Measurements from ENCODE around the gene CDT1. TPM values are rescaled to one million over a fixed set of nuclear protein-coding genes. Genes with fewer than 3 reads are reported as not detected.

CDT1 gene
- total and polyA plus RNA-seq, 2 donors from 2014 or later, result 0.56 to 1.5 TPM

DNA sequence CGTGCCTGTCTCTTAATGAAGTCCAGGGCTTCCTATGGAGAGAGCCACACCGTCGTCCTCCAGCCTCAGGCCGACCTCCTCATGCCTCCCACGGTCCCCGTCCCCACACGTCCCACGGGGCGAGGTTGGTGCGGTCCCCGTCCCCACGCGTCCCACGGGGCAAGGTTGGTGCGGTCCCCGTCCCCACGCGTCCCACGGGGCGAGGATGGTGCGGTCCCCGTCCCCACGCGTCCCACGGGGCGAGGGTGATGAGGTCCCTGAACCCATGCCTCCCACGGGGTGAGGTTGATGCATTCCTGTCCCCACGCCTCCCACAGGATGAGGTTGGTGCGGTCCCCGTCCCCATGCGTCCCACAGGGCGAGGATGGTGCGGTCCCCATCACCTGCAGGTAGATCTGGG is 32.2 kb downstream of the CDT1 start:
- Histone ChIP-seq H3K4me1 (ENCODE audit: control insufficient read depth in 2 of 3, insufficient read depth in 2 of 3, low read depth in 1 of 3, low read length in 3 of 3) (no peaks in the 10 kb centered on the region), H3K27ac (ENCODE audit: low read depth in 2 of 2, low read length in 2 of 2) (no peak overlapping the region), H3K9ac (ENCODE audit: low read length in 3 of 3) (no peak overlapping the region), H3K9me3 (ENCODE audit: control insufficient read depth in 2 of 3, insufficient read depth in 1 of 3, low read length in 3 of 3) (no peaks in the 10 kb centered on the region), H3K36me3 (ENCODE audit: control insufficient read depth in 2 of 3, insufficient read depth in 3 of 3, low read length in 3 of 3) (peaks cover 0 to 11% (median 5%) of the 10 kb centered on the region in 3 donors), H3K4me3 (ENCODE audit: low read length in 3 of 3) (no peak overlapping the region), H3K27me3 (ENCODE audit: control insufficient read depth, insufficient read depth, low read length) (no peaks in the 10 kb centered on the region)
- TF ChIP-seq, protein P1, sequence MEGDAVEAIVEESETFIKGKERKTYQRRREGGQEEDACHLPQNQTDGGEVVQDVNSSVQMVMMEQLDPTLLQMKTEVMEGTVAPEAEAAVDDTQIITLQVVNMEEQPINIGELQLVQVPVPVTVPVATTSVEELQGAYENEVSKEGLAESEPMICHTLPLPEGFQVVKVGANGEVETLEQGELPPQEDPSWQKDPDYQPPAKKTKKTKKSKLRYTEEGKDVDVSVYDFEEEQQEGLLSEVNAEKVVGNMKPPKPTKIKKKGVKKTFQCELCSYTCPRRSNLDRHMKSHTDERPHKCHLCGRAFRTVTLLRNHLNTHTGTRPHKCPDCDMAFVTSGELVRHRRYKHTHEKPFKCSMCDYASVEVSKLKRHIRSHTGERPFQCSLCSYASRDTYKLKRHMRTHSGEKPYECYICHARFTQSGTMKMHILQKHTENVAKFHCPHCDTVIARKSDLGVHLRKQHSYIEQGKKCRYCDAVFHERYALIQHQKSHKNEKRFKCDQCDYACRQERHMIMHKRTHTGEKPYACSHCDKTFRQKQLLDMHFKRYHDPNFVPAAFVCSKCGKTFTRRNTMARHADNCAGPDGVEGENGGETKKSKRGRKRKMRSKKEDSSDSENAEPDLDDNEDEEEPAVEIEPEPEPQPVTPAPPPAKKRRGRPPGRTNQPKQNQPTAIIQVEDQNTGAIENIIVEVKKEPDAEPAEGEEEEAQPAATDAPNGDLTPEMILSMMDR (IDR thresholded peaks at IDR 0.05; ENCODE audit: borderline replicate concordance, extremely low read depth, insufficient read depth), result no peak
- intact Hi-C loops (cut with DNase I), result no loop called here
- DNase-seq, result no peak
- no peak for FAIRE-seq

DNA sequence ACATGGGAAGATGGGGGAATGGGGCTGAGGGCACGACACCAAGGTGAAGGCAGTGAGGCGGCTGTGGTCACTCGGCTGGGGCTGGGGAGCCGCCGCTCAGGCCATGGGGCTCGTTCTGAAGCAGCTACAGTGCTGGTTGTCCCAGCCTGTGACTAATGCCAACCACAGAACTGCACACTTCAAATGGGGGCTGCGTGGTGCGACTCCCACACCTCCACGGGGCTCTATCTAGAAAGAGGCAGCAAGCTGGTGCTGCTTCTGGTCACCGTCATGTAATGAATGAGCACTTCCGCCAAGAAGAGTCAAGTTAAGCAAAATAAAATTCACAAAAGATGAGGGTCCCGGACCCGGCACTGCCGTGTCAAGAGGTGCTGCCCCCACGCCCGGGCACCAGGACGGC is 33.2 kb downstream of the CDT1 start:
- intact Hi-C loops (cut with DNase I), result no loop called here

DNA sequence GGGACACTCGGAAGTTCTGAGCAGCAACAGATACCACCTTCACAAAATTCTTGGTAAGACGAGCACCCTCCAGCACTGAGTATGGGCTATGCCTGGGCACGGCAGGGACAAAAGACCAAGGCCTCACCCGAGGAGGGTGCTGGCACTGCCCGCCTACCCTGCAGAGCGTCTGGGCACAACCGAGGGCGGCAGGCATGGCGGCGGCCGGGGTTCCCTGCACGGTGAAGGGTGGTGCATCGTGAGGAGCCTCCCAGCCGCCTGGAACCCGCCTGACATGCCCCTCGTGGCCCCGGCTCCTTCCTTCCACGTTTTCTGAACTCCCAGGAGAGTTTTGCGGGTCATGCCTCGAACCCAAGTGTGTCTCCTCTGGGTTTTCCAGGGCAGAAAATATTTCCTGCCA is 34.2 kb downstream of the CDT1 start:
- H3K27ac ChIP-seq (ENCODE audit: low read depth in 2 of 2, low read length in 2 of 2), result no peak overlapping the region
- FAIRE-seq, result no peak
- H3K36me3 ChIP-seq (ENCODE audit: control insufficient read depth in 2 of 3, insufficient read depth in 3 of 3, low read length in 3 of 3), result peaks cover 0 to 12% (median 5%) of the 10 kb centered on the region in 3 donors

More for the DNA sequence above, 33.2 kb downstream of the CDT1 start:
- DNase-seq (no peak), FAIRE-seq (no peak)
- Histone ChIP-seq H3K27me3 (ENCODE audit: control insufficient read depth, insufficient read depth, low read length) (no peaks in the 10 kb centered on the region), H3K9me3 (ENCODE audit: control insufficient read depth in 2 of 3, insufficient read depth in 1 of 3, low read length in 3 of 3) (no peaks in the 10 kb centered on the region), H3K4me1 (ENCODE audit: control insufficient read depth in 2 of 3, insufficient read depth in 2 of 3, low read depth in 1 of 3, low read length in 3 of 3) (no peaks in the 10 kb centered on the region), H3K36me3 (ENCODE audit: control insufficient read depth in 2 of 3, insufficient read depth in 3 of 3, low read length in 3 of 3) (peaks cover 0 to 12% (median 5%) of the 10 kb centered on the region in 3 donors), H3K9ac (ENCODE audit: low read length in 3 of 3) (no peak overlapping the region), H3K27ac (ENCODE audit: low read depth in 2 of 2, low read length in 2 of 2) (no peak overlapping the region), H3K4me3 (ENCODE audit: low read length in 3 of 3) (no peak overlapping the region)
- TF ChIP-seq, protein P1 (IDR thresholded peaks at IDR 0.05; ENCODE audit: borderline replicate concordance, extremely low read depth, insufficient read depth), result no peak

More for the DNA sequence above, 34.2 kb downstream of the CDT1 start:
- Histone ChIP-seq H3K27me3 (ENCODE audit: control insufficient read depth, insufficient read depth, low read length) (no peaks in the 10 kb centered on the region), H3K9me3 (ENCODE audit: control insufficient read depth in 2 of 3, insufficient read depth in 1 of 3, low read length in 3 of 3) (no peaks in the 10 kb centered on the region), H3K9ac (ENCODE audit: low read length in 3 of 3) (no peak overlapping the region), H3K4me1 (ENCODE audit: control insufficient read depth in 2 of 3, insufficient read depth in 2 of 3, low read depth in 1 of 3, low read length in 3 of 3) (no peaks in the 10 kb centered on the region), H3K4me3 (ENCODE audit: low read length in 3 of 3) (no peak overlapping the region)
- no peak for DNase-seq
- TF ChIP-seq, protein P1 (IDR thresholded peaks at IDR 0.05; ENCODE audit: borderline replicate concordance, extremely low read depth, insufficient read depth), result no peak
- intact Hi-C loops (cut with DNase I), result no loop called here
